Stimulated activated CD4-positive, alpha-beta T cell treated with anti-CD3 and anti-CD28 coated beads, Interleukin-1b, Interleukin-23, amount 100 ng/mL, for 4 hours (primary cell): ENCODE data around the gene ASZ1.
"Not testable (repeated sequence)": the region's sequence is repeated elsewhere in the genome, so short reads cannot be mapped to it uniquely, and the experiment has no call there.

Experiments
- DNase-seq, 2 donors: peaks; one replicate each; pipeline ENCODE4 v3.0.0-alpha.2; 2020; ENCODE audit warnings: low read depth in 2 of 2

The ASZ1 gene, protein sequence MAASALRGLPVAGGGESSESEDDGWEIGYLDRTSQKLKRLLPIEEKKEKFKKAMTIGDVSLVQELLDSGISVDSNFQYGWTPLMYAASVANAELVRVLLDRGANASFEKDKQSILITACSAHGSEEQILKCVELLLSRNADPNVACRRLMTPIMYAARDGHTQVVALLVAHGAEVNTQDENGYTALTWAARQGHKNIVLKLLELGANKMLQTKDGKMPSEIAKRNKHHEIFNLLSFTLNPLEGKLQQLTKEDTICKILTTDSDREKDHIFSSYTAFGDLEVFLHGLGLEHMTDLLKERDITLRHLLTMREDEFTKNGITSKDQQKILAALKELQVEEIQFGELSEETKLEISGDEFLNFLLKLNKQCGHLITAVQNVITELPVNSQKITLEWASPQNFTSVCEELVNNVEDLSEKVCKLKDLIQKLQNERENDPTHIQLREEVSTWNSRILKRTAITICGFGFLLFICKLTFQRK

DNA sequence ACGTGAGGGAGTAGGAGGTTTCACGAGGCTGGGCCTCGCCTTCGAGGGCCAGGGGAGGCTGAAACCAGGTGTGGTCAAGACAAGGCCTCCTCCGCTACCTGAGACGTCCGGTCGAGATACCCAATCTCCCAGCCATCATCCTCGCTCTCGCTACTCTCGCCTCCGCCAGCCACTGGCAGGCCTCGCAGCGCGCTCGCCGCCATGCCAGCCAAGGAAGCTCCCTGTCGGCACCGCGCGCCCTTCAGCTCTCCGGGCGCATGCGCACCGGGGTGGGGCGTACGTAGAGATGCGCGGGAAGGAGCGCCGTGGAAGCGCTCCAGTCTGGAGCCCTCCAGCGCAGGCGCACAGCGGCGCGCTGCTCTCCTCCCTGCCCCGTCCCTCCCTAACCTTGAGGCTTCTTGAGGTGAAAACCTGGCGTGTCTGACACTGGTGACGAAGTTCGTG, at the start of gene ASZ1:
Gene ASZ1 (minus strand): TSS at position 236 of the 444 bp plus-strand sequence. CDS start 33 bp downstream, at position 203.
- no peak for DNase-seq

DNA sequence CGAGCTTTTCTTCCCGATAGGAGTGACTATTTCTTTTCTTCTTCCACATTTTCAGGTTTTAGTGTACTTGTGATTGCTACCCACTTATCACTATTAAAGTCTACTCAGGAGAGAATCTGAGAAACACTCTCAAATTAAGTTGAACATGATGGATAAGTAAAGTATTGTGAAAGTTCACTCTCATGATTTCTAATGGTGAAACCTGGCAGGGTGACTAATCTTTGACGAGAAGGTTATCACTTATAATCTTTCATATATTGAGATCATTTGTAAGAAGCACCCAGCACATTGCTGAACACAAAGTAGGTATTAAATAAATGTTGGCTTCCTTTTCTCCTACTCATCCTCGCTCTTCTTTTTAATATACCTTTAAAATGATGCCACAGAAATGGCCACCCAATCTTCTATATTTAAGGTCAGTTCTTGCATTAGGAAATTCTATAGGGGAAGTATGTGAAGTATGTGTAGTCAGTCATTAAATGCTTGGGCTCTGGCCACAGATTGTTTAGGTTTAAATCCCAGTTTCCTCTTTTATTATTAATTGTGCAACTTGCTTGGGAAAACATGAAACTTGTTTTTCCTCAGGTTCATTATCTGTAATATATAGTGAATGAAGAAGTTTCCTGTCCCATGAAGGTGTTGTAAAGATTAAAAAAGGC, 49.4 kb upstream of the ASZ1 start:
- no peak for DNase-seq

DNA sequence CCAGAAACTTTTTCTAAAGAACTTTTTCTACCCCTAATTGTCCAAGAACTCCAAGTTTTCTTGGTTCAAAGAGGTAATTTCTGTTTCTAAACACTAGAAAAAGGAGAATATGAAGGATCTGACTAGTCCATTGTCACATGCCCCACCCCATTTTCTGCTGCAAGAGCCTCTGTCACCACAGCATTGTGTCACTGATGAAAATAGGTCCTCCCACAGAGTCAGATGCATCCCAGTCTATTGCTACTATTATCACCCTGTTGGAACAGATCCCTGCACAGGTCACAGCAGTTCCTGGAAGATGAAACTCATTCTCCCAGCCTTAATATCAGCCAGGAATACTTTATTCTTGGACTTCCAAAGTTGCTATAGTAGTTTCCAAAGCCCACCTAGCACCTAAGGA, 45.0 kb upstream of the ASZ1 start:
- DNase-seq, result no peak

DNA sequence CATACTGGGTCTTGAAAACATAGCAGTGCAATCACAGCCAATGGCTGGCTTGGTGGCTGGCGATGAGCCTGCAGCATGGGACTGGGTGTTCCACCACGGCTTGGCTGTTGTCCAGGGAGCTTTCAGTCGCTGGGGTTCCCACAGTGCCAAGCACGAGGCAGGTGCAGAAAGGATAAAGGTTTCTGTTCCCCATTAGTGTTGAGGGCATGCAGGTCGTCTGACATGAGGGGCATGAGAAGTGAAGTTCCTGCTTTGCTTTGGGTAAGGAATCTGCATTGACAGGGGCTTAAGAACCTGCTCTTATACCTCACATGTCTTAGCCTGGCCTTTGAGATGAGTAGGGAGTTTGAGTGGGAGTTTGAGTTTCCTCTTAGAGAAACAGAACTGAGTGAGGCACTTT, 43.5 kb upstream of the ASZ1 start:
- no peak for DNase-seq

DNA sequence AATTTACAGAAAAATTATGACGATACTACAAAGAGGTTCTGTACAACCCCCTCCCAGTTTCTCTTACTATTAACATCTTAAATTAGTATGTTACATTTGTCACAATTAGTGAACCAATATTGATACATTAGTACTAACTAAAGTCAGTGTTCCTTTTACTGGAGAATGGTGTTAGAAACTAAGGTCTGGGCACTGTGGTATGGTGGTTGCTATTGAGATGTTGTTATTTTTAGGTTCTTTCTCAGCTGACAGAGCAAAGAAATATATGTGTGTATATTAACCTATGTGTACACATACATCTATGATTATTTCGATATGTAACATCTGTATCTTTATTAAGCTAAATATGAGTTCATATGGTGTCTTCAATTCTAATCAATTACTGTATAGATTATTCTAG, 40.9 kb upstream of the ASZ1 start:
- no peak for DNase-seq

DNA sequence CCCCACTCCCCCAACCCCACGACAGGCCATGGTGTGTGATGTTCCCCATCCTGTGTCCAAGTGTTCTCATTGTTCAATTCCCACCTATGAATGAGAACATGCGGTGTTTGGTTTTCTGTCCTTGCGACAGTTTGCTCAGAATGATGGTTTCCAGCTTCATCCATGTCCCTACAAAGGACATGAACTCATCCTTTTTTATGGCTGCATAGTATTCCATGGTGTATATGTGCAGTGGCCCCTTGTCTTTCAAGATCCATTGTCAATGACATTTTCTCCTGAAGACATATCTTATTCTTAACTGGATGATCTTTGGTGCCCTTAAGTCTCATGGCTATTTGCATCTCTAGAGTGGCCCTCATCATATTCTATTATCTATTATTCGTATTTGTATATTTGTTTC, 33.5 kb upstream of the ASZ1 start:
- not testable (repeated sequence) for DNase-seq

DNA sequence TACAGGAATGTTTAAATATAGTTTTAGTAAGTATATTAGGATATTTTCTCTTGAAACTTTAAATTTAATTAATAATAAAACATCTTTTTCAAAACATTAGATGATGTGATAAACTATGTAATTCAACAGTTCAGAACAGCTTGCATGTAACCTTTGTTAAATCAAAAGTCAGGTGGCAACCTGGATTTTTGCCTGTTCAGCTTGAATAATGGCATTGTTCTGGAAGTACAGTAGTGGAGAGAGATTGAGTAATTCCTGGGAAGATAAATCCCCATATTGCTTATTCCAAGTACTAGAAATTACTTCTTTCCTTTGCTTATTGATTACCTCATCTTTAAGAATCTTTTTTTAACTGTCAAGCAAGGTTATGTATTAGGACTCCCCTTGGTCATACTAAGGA, 32.4 kb upstream of the ASZ1 start:
- DNase-seq, result no peak

DNA sequence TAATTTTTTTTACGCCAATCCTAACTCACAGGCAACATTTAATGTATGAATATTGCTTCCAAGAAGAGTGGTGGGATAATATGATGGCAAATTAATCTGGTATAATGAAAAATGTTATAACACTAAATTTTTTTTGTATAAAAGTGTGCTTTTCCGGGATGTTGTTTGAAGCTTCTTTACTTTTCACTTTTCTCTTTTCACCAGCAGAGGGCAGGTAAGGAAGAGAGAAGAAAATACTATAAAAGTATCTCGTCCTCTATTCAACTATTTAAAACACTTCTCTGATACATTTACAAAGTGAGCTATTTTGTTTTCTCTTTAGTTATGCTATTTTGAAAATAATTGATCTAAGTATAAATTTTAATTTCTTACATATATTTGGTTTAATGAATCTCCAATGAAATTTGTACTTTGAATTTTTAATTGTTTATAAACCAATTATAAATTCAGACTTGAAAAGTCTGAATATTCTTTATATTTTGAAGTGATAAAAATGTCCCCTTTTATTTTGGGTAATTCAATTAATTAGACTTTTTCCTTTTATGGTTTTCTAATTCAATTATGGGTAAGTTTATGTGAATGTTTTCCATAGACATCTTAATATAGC, 31.8 kb upstream of the ASZ1 start:
- DNase-seq, result no peak

DNA sequence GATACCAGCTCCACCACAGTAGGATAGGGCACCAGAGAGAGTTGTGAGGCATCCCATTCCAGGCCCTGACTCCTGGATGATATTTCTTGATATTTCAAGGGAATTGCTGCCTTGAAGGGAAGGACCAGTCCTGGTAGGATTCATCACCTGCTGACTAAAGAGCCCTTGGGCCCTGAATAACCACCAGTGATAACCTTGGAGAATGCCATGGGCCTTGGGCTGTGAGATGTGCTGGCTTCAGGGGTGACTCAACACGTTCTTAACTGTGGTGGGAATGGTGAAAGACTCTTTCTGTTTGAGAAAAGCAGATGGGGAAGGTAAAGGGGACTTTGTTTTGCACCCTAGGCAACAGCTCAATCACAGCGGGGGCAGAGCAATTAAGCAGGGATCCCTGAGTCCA, 21.4 kb upstream of the ASZ1 start:
- no peak for DNase-seq

DNA sequence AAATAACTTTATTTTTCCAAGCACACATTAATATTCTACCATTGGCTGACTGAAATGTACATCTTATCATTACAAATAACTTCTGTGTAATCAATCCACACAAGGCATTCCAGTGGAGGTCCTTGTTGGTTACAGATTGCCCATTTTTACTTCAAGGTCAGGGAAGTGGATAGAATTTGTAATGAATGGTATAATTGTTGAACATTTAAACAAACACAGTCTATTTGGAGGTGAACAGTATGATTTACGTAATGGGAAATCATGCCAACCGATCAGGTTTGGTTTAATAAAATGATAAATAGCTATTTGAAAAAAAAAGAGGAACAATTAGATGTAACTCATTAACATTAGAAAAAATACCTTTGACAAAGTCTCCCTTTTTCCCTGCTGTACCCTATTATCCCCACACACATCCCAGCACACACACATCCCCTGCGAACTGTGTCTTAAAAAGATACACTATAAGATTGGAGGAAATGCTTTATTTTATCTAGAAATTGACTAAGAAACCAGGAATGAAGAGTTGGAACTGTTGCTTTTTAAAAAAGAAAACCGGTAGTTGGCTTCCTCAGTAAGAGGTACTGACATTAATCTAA, 19.0 kb upstream of the ASZ1 start:
- no peak for DNase-seq

DNA sequence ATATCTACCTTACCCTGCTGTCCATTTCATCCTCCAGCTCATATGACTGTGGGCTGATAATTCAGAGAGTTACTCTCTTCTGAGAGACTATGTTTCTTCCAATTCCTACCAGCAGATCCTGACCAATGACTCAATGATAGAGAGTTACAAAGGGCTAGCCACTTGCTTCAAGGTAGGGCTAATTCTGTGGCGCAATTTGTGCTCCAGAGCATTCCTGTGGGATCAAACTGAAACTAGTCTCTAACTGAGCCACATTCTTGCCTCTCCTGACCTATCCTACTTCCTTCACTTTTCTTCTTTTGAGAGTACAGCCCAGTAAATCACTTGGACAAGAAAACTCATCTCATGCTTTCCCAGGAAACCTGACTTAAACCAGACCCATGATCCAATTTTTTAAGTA, 17.9 kb upstream of the ASZ1 start:
- no peak for DNase-seq

DNA sequence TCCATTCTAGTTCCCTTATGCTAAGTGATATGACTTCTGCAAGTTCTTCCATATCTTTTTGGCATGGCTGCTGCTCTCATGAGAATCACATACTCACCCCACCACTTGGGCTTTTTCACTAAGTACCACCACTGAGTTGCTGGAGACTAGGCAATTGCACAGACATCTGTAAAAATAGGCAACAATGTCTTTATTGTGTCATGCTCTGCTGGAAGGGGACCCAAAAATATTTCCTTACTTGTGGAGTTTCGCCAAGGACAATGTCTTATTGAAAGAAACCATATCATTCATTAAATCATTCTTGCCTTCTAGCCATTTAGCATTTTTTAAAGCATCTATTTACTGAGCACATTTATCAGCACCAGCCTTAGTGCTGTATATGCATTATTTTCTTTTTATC, 17.4 kb upstream of the ASZ1 start:
- no peak for DNase-seq

DNA sequence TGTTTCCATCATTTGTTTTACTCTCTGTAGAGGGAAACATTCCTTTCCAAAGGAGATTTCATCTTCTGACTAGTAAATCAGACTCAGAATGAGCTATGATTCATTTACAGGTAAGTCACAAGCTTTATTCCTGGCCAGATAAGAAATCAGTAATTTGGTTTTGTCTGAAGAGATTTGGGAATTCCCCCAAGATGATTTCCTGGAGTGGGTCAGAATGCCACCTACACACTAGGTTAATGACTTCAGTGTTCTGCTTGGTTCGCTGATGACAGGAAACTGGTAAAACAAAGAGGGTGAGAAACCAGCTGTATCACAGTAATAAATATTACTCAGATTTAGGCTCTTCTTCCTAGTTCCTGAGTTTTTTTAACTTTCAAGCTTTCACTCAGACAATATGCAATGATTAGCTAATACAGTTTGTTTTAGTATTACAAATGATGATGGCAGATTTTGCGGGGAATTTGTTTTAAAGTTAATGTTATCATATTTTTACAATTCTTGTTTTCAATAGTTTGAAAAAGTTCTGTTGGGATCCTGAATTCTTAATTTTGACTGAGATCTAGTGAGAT, 8.3 kb upstream of the ASZ1 start:
- no peak for DNase-seq

DNA sequence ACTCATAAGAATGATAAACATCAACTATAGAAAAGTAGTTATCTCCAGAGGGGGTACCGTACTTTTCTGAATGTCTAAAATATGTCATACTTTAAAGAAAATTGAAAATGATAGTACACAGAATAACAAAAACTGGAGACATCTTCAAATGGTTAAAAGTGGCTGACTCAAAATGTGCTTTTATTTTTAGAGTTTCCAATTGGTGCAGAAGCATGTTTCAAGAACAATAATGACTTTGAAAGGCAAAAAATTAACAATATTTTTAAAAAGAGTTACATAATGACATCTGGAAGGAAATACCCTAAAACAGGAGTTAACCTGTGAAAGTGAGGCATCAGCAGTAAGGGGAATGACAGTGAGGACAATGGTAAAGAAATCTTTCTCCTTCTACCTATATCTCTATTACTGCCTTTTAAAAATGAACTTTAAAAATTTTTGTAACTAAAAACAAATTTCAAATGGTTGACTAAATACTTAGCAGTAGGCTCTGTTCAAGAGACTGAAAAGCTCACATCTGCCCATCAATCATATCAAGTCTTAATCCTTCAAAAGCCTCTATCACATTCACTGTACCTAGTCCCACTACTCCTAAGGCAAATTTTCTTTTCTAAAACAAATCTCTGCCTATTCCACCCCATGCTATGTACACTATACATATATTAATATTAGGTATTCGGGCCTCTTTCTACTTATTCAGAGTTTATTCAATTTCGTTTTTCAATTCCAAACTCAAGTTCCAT, 3.0 kb downstream of the ASZ1 start:
- no peak for DNase-seq

DNA sequence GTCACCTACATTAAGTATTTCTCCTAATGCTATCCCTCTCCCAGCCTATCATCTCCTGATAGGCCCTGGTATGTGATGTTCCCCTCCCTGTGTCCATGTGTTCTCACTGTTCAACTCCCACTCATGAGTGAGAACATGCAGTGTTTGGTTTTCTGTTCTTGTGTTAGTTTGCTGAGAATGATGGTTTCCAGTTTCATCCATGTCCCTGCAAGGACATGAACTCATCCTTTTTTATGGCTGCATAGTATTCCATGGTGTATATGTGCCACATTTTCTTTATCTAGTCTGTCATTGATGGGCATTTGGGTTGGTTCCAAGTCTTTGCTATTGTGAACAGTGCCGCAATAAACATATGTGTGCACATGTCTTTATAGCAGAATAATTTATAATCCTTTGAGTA, 12.7 kb downstream of the ASZ1 start:
- DNase-seq, result not testable (repeated sequence)

DNA sequence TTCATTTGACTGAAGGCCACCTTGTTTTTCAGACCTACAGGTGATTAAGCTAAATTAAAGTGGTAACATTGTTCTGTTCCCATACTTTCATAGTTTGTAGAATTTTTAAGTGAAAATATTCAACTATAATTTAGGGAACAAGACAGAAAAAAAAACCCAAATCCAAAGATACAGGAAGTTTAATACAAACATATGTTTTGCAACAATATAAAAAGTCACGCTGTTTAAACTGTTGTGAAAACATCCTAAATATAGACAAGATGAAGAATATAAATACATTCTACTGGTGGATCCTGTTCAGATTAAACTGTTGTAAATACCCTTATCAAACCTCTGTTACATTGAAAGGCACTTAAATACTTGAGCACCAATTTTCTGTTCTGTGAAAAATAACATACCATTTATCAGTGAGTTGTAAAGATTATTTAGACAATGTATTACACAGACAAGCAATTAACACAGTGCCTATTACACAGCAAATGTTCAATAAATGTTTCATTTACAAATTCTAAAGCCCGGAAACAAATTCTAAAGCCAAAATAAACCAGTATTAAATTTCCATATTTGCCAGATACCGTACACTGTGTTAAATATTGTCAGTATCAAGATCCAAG, 14.2 kb downstream of the ASZ1 start:
- DNase-seq, result no peak

DNA sequence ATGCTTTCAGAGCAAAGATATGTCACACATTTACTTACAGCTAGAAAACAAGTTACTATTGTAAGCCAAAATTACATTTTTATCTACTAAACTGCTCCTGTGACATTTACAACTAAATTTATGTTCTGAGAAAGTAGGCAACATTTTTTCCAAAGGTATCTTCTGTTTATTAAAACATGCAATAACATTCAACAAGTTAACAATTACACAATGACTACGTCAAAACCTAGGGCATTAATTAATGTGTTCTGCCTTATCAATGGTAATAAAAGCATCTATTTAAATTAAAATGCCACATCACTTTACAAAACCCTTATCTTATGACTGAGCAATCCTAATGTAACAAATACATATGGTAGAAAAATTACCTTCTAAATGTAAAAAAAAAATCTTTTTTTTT, 14.9 kb downstream of the ASZ1 start:
- DNase-seq, result no peak

DNA sequence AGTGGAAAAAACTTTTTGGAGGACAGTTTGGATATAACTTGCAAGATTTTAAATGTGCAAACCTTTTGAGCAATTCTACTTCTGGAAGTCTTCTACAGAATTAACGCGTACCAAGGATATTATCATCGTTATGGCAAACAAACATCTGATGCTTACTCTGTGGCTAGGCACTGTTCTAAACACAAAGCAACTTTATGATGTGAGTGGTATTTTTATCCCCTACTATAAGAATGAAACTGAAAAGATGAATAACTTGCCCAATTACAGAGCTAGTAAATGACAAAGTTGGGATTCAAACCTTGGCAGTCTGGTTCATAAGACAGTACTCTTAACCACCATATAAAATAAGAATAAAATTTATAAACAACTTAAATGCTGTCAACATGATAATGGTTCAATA, 15.8 kb downstream of the ASZ1 start:
- DNase-seq, result no peak

DNA sequence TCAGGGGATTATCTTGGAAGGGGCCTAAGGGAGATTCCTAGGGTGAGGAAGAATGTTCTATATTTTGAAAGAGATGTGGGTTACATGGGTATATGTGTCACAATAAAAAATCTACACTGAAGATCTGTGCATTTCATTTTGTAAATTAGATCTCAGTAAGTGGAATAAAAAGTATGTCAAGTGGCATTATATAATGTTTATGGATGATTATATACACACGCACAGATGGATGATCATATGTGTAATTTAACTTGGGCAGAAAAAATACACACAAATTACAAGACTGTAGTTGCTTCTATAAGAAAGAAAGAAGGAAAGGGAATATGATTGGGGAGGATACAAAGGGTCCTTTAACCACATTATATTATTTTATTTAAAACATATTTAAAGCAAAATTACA, 18.5 kb downstream of the ASZ1 start:
- no peak for DNase-seq

DNA sequence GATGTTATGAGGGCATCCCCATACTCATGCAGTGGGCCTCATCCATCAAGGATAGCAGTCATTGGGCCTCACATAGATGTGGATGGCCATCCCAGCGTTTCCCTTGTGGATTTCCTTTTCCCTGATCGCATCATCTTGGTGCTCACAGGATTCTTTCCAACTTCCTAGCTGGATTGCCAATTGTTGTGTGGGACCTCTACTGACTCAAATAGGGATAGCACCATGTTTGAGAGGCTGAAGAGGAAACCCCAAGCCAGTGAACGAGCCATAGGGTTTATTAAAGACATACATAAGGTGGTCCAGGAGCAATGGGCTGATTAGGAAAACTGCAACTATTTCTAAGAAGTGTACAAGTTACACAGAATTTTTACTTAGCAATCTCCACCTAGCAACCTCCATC, 21.8 kb downstream of the ASZ1 start:
- no peak for DNase-seq

DNA sequence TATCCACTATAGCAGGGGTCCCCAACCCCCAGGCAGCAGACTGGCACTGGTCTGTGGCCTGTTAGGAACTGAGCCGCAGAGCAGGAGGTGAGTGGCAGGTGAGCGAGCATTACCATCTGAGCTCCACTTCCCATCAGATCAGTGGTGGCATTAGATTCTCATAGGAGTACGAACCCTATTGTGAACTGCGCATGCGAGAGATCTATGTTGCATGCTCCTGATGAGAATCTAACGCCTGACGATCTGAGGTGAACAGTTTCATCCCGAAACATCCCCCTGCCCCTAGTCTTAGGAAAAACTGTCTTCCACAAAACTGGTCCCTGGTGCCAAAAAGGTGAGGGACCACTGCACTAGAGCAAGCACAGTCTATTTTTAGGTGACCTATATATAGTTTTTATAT, 23.6 kb downstream of the ASZ1 start:
- no peak for DNase-seq
